ENCODE results near the gene SEPTIN1. TPM values are rescaled to one million over a fixed set of nuclear protein-coding genes. Genes with fewer than 3 reads are reported as not detected.
"Not testable (repeated sequence)": the region's sequence is repeated elsewhere in the genome, so short reads cannot be mapped to it uniquely, and the experiment has no call there.

Gene SEPTIN1
- total RNA-seq, 1 experiment from 2014 or later = 0.34 TPM

- CTCF ChIA-PET = no interaction called here
- H3K4me1 Mint-ChIP-seq (ENCODE audit: low read depth, unreplicated experiment) = peaks cover 29% of the 10 kb centered on the region
- TF ChIP-seq CTCF (IDR thresholded peaks at IDR 0.05; ENCODE audit: insufficient read depth in 1 of 2, low read depth in 1 of 2, low read length in 1 of 2, severe bottlenecking in 1 of 2, unreplicated experiment in 1 of 2) = no peak
- no peak overlapping the region for H3K4me3 ChIP-seq (ENCODE audit: low read depth, low read length)
- H3K27ac Mint-ChIP-seq (ENCODE audit: unreplicated experiment) = no peak overlapping the region
- H3K36me3 Mint-ChIP-seq (ENCODE audit: insufficient read depth, unreplicated experiment) = peaks cover 14% of the 10 kb centered on the region
- H3K9me3 Mint-ChIP-seq (ENCODE audit: unreplicated experiment) = no peaks in the 10 kb centered on the region
- H3K4me3 Mint-ChIP-seq (ENCODE audit: unreplicated experiment) = no peak overlapping the region
- H3K27me3 Mint-ChIP-seq (ENCODE audit: insufficient read depth, unreplicated experiment) = no peaks in the 10 kb centered on the region
- intact Hi-C loops (cut with micrococcal nuclease; ENCODE audit: unreplicated experiment) = no loop called here
- no peaks in the 10 kb centered on the region for H3K27me3 ChIP-seq (replicated peaks; ENCODE audit: control insufficient read depth, insufficient read depth, low read length)
- DNase-seq = no peak
- POLR2A ChIA-PET = no interaction called here
- H3K4me1 ChIP-seq = peaks cover 18% of the 10 kb centered on the region
- no peaks in the 10 kb centered on the region for H3K36me3 ChIP-seq (ENCODE audit: control insufficient read depth, insufficient read depth, low read length)
- no TSS peak for BruUV-seq (replicated peaks)
- H3K9me3 ChIP-seq = no peaks in the 10 kb centered on the region
Measured at GRCh38 chr16:30397776-30398660, 15.7 kb upstream of the SEPTIN1 start.

- no TSS peak for BruUV-seq (replicated peaks)
- Mint-ChIP-seq H3K9me3 (ENCODE audit: unreplicated experiment) (no peaks in the 10 kb centered on the region), H3K36me3 (ENCODE audit: insufficient read depth, unreplicated experiment) (peaks cover 14% of the 10 kb centered on the region), H3K4me3 (ENCODE audit: unreplicated experiment) (peak overlapping the region; percentile 82), H3K4me1 (ENCODE audit: low read depth, unreplicated experiment) (peaks cover 27% of the 10 kb centered on the region), H3K27me3 (ENCODE audit: insufficient read depth, unreplicated experiment) (no peaks in the 10 kb centered on the region), H3K27ac (ENCODE audit: unreplicated experiment) (no peak overlapping the region)
- intact Hi-C loops (cut with micrococcal nuclease; ENCODE audit: unreplicated experiment) = no loop called here
- H3K27me3 ChIP-seq (replicated peaks; ENCODE audit: control insufficient read depth, insufficient read depth, low read length) = no peaks in the 10 kb centered on the region
- no peak for TF ChIP-seq CTCF (IDR thresholded peaks at IDR 0.05; ENCODE audit: insufficient read depth in 1 of 2, low read depth in 1 of 2, low read length in 1 of 2, severe bottlenecking in 1 of 2, unreplicated experiment in 1 of 2)
- DNase-seq = no peak
- CTCF ChIA-PET = no interaction called here
- H3K4me1 ChIP-seq = peaks cover 15% of the 10 kb centered on the region
- POLR2A ChIA-PET = no interaction called here
- H3K9me3 ChIP-seq = no peaks in the 10 kb centered on the region
- H3K36me3 ChIP-seq (ENCODE audit: control insufficient read depth, insufficient read depth, low read length) = no peaks in the 10 kb centered on the region
- H3K4me3 ChIP-seq (ENCODE audit: low read depth, low read length) = no peak overlapping the region
Measured at GRCh38 chr16:30397056-30397455, 14.7 kb upstream of the SEPTIN1 start.

GRCh38 chr16:30396627-30397026, 14.3 kb upstream of the SEPTIN1 start:
- peaks cover 23% of the 10 kb centered on the region for H3K4me1 Mint-ChIP-seq (ENCODE audit: low read depth, unreplicated experiment)
- peaks cover 14% of the 10 kb centered on the region for H3K36me3 Mint-ChIP-seq (ENCODE audit: insufficient read depth, unreplicated experiment)
- H3K9me3 ChIP-seq; H3K27me3 ChIP-seq (replicated peaks; ENCODE audit: control insufficient read depth, insufficient read depth, low read length); H3K36me3 ChIP-seq (ENCODE audit: control insufficient read depth, insufficient read depth, low read length); DNase-seq; intact Hi-C loops (cut with micrococcal nuclease; ENCODE audit: unreplicated experiment); H3K9me3 Mint-ChIP-seq (ENCODE audit: unreplicated experiment); H3K27me3 Mint-ChIP-seq (ENCODE audit: insufficient read depth, unreplicated experiment): not testable (repeated sequence)
- peak overlapping the region; percentile 82 for H3K4me3 Mint-ChIP-seq (ENCODE audit: unreplicated experiment)
- H3K27ac Mint-ChIP-seq (ENCODE audit: unreplicated experiment) = peak overlapping the region; percentile 33
- BruUV-seq (replicated peaks) = TSS peak; percentile 70
- CTCF ChIA-PET = interaction anchor here (1.9 to 2.3 kb wide), 4 partner anchors 10 to 33 kb away, joined by 11 to 27 read pairs (median 15); partner anchors contain the start of genes DCTPP1 and ZNF771
- H3K4me1 ChIP-seq = peaks cover 11% of the 10 kb centered on the region
- POLR2A ChIA-PET = interaction anchor here (1.1 to 2.6 kb wide), 4 partner anchors 11 to 26 kb away, joined by 3 to 20 read pairs (median 10); partner anchors contain the start of genes TBC1D10B and ZNF771
- H3K4me3 ChIP-seq (ENCODE audit: low read depth, low read length) = peak overlapping the region; percentile 88

Measured in Caco-2 (cell line).